Posterior cingulate gyrus (tissue), 11 donors: ENCODE results near the gene GZMM.

Experiments used
- DNase-seq, 10 donors: peaks; one replicate each; pipeline versions ENCODE4 v3.0.0 to v3.0.0-alpha.2; 2020 to 2021; ENCODE audit warnings: mixed read lengths in 3 of 10
- intact Hi-C: fragments of 100-400 bp; cut with DNase I; formaldehyde crosslinking; loops from one replicate; pipeline ENCODE4 v1.15.1; 2023

Gene GZMM

GRCh38 chr19:532561-533363 is 11.1 kb upstream of the GZMM start:
- peak; percentile 69 to 94 (median 80) for DNase-seq
- intact Hi-C loops: loop anchor here (2.0 kb wide), 1 partner anchor 38 kb away; no protein-coding TSS in a partner anchor

GRCh38 chr19:533364-534058 is 10.3 kb upstream of the GZMM start:
- DNase-seq: peak in 4 of 10 donors; percentile 6 to 85 (median 81)
- intact Hi-C loops: loop anchor here (2.0 kb wide), 1 partner anchor 37 kb away; no protein-coding TSS in a partner anchor

GRCh38 chr19:534088-534487 is 9.8 kb upstream of the GZMM start:
- DNase-seq: peak in 1 of 10 donors; percentile 69
- intact Hi-C loops: no loop called here

- DNase-seq: peak in 1 of 10 donors; percentile 82
- intact Hi-C loops: no loop called here
Measured at GRCh38 chr19:535017-535835, 8.6 kb upstream of the GZMM start.

- intact Hi-C loops: no loop called here
- DNase-seq: no peak
Measured at GRCh38 chr19:536031-536880, 7.6 kb upstream of the GZMM start.

GRCh38 chr19:536881-537404 is 6.9 kb upstream of the GZMM start:
- intact Hi-C loops: no loop called here
- no peak for DNase-seq

GRCh38 chr19:538641-539428 is 5.0 kb upstream of the GZMM start:
- intact Hi-C loops: no loop called here
- no peak for DNase-seq

GRCh38 chr19:539429-540030 is 4.3 kb upstream of the GZMM start:
- intact Hi-C loops: no loop called here
- DNase-seq: no peak

- no peak for DNase-seq
- intact Hi-C loops: no loop called here
Measured at GRCh38 chr19:540867-541637, 2.8 kb upstream of the GZMM start.

GRCh38 chr19:541699-542098 is 2.2 kb upstream of the GZMM start:
- DNase-seq: no peak
- intact Hi-C loops: no loop called here

- no peak for DNase-seq
- intact Hi-C loops: no loop called here
Measured at GRCh38 chr19:542173-542866, 1.5 kb upstream of the GZMM start.

GRCh38 chr19:547117-547516 is 3.3 kb downstream of the GZMM start:
- DNase-seq: no peak

GRCh38 chr19:547836-548720 is 4.2 kb downstream of the GZMM start:
- intact Hi-C loops: no loop called here
- no peak for DNase-seq

More at GRCh38 chr19:547117-547516, 3.3 kb downstream of the GZMM start:
- intact Hi-C loops: no loop called here

- no peak for DNase-seq
- intact Hi-C loops: no loop called here
Measured at GRCh38 chr19:548886-549830, 5.3 kb downstream of the GZMM start.

GRCh38 chr19:554817-555216 is 11.0 kb downstream of the GZMM start:
- intact Hi-C loops: no loop called here
- no peak for DNase-seq
